ENCODE measurements around the gene ZFP36L1.
A peak's percentile ranks its signal among the peaks of the same experiment; 100 is the strongest.

ZFP36L1 gene, protein sequence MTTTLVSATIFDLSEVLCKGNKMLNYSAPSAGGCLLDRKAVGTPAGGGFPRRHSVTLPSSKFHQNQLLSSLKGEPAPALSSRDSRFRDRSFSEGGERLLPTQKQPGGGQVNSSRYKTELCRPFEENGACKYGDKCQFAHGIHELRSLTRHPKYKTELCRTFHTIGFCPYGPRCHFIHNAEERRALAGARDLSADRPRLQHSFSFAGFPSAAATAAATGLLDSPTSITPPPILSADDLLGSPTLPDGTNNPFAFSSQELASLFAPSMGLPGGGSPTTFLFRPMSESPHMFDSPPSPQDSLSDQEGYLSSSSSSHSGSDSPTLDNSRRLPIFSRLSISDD

DNA sequence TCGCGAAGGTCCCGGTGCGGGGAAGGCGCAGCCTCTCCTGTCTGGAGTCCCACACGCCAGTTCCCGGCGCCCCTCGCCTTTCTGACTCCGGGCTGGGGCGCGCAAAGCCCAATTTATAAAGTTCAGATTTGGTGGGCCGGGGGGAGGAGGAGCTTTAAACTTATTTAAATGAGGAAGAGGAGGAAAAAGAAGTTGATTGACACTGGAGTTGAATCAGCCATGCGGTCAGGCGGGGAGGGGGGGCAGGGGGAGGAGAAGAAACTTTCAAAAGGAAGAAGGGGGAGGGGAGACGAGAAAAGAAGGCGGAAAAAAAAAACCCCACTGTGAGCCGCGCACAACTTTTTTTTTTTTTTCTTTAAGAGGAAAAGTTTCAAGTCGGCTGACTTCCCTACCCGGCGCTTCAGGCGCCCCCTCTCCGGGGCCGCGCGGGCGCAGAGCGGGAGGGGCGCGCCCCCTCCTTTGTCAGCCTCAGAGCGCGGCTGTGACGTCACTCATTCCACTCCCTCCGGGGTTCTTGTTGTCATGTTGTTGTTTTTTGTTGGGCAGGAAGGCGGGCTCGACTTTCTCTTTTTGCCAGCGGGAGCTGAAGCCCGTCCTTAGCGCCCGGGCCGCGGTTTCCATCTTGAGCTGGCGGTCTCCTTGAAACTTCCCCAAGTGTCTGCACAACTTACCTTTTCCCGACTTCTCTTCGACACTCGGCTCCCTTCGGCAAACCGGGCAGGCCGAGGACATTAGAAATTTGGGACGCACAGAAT lies at the start of gene ZFP36L1:
Gene ZFP36L1 (minus strand): TSS at position 89 of the 755 bp plus-strand sequence. CDS start 129 bp downstream, outside the sequence.
- DNase-seq: peak; percentile 52

DNA sequence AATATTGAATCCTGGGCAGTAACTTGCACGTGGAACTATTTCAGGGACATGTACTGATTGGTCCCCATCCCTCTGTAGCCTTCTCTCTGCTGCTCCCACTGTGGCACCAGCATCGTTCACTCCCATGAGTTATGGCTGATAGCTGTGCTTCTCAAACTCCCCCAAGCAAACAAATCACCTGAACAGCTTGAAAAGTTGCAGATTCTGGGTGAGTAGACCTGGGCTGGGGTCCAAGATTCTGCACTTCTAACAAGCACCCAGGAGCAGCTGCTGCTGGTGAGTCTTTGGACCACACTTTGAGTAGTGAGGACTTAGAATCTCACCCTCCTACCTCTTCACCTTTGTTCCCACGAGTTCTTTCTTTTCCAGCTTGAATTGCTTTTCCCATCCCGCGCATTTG lies 49.4 kb upstream of the ZFP36L1 start:
- DNase-seq: no peak

DNA sequence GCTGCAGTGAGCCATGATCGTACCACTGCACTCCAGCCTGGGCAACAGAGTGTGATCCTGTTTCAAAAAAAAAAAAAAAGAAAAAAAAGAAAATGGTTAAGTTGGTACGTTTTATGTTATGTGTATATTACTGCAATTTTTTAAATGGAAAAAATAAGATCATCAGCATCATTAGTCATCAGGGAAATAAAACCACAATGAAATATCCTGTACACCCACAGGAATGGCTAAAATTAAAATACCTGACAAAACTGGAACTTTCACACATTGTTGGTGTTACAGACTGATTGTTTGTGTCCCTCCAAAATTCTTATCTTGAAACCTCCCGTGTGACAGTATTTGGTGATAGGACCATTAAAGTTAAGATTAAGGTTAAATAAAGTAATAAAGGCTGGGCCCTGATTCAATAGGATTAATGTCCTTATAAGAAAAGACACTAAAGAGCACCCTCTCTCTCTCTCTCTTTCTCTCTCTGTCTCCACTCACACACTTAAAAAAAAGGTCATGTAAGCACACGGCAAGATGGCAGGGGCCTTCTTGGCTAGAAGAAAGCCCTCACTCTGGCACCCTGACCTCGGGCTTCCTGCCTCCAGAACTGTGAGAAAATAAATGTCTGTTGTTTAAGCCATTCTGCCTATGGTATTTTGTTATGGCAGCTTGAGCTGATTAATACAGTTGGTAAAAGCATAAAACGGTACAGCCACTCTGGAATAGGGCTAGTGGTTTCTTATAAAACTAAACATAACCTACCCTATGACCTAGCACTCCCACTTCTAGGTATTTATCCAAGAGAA lies 48.3 kb upstream of the ZFP36L1 start:
- no peak for DNase-seq

DNA sequence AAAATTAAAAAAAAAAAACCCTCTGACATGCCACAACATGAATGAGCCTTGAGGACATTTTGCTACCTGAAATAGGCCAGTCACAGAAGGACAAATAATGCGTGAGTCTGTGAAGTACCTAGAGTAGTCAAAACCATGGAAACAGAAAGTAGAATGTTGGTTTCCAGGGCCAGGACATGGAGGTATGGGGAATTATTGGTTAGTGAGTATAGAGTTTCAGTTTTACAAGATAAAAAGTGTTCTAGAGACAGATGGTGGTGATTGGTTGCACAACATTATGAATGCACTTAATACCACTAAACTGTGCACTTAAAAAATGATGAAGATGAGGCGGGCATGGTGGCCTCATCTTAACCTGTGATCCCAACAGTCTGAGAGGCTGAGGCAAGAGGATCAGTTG lies 47.6 kb upstream of the ZFP36L1 start:
- no peak for DNase-seq

DNA sequence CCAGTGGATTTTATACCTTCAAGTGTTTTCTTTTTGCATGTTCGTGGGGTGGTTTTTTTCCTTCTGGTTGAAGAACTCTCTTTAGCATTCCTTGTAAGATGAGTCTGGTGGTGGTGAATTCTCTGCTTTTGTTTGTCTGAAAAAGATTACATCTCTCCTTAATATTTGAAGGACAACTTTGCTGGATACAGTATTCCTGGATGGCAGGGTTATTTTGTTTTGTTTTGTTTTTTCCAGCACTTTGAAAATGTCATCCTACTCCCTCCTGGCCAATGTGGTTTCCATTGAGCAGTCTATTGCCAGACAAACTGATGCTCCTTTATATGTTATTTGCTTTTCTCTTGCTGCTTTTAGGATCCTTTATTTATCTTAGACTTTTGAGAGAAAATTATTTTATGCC lies 43.2 kb upstream of the ZFP36L1 start:
- no peak for DNase-seq

DNA sequence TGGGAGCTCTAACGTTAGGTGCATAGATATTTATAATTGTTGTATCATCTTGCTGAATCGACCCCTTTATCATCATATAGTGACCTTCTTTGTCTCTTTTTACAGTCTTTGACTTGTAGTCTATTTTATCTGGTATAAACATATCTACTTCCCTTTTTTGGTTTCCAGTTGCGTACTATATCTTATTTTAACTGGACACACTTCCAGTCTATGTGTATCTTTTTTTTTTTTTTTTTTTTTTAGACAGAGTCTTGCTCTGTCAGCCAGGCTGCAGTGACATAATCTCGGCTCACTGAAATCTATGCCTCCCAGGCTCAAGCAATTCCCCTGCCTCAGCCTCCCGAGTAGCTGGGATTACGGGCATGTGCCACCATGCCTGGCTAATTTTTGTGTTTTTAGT lies 41.9 kb upstream of the ZFP36L1 start:
- no peak for DNase-seq

DNA sequence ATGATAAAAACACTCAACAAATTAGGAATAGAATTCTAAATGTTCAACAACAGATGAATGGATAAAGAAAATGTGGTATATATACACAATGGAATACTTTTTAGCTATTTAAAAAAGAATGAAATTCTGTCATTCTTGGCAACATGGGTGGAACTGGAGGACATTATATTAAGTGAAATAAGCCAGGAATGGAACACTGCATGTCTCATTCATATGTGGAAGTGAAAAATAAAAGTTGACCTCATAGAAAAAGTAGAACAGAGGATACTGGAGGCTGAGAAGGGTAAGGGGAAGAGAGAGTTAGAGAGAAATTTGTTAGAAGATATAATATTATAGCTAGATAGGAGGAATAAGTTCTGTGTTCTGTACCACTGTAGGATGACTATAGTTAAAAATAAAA lies 35.8 kb upstream of the ZFP36L1 start:
- no peak for DNase-seq

DNA sequence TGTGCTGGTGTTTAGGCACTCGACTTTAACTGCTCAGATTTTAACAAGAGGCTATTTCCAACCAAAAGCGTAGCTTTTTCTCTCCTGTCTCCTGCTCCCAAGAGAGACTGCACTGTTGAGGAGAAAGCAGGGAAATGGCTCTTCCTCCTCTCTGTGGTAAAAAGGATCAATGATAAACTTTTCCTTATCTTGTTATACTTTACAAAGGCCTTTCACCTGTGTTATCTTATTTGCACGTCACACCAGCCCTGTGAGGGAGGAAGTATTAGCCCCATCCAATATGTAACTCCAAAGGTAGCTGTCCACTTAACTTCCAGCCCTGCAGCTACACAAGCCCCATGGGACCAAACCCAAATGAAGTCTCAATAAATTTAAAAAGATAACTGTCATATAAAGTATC lies 32.9 kb upstream of the ZFP36L1 start:
- DNase-seq: no peak

DNA sequence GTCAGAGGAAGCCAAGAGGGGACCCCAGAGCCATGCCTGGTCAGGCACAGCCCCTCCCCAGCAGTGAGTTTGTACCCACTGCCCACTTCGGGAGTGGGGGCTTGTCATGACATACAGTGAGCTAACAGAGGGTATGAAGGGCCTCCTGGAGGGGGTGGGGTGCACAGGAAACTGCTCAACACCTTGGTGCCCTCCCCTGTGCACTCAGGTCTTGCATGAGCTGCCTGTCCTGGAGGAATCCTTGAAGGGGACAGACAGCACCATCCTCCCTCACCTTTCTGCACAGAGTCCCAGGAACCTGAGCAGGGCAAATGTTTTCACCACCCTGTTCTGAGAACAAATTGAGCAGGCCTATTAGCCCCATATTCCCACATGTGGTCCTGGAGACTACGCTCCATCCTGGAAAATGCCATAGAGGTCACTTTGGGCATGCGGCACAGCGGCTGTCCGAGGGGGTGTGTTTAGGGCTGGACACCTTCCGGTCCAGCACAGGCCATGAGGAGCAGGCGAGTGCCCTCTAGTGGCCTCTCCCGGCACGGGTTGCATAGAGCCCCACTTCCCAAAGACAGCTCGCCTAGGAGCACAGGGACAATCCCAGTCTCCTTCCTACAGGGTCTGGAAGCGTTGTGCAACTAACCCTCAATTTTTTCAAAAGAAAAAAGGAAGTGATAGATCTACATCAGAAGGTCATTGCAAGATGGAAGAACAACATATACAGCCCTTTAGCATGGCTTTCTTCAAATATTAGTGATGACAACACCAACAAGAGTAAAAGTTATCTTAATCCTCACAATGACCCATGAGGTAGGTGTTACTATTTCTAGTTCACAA lies 31.9 kb upstream of the ZFP36L1 start:
- DNase-seq: peak; percentile 9

DNA sequence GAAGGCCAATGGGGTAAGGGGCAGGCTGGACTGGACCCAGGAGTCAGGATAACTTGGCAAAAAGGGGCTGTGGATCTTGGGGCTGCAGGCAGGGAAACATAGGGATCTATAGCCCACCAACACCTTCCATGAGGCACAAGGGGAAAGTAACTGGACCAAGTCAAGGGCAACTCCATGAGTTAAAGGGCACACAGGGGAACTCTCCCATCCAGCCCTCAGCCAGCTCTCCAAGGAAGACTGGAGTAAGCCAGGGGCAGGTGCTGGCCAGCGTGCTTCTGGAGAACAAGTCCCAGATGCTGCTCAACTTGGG lies 31.3 kb upstream of the ZFP36L1 start:
- DNase-seq: no peak

DNA sequence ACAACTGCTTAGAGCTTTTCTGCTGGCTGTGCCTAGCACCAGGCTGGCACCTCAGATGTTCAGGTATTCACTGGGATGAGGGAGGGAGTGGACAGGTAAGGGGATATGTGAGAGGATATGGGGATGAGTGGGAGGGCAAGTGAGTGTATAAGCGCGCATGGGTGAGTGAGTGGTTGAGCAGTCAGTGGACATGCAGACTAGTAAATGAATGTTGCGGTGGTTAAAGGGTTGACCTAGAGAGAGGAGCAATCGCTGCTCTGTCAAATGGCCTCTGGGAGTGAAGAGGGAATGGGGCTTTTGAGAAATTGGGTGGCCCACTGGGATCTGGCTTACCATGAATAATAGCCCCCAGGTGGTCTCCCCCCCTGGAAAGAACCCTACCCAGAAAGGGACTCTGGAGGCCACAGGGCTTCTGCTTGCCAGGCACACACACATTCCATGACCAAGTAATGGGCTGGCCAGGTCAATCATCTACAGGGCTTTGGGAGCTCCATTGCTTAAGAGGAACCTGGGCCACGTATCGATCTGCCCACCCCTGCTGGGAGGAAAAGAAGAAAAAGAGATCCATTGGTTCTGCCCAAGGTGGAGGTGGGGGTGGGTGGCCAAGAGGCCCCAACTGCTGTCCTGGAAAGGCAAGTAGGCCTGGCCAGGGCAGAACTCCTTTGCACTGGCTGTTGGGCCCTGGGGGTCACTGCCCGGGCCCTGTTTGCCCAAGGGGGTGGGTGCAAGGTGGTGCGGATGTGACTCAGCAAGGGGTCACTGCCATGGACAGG lies 30.8 kb upstream of the ZFP36L1 start:
- DNase-seq: no peak

DNA sequence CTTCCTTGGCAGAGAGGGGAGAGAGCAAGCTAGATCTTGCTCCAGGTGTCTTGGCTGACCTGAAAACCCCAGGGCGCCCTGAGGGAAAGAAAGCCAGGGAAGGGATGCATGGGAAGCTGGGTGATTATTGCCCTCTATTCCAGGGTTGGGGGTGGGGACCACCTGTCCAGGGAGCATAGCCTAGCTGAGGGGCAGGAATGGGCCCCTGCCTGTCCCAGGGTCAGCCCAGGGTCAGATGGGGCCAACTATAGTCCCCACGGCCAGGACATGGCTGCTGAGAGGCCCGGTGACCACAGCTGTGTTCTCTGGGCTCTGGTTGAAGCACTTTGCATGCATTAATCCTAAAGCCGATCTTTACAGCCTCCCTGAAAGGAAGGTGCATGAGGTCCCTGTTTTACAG lies 30.1 kb upstream of the ZFP36L1 start:
- DNase-seq: no peak

DNA sequence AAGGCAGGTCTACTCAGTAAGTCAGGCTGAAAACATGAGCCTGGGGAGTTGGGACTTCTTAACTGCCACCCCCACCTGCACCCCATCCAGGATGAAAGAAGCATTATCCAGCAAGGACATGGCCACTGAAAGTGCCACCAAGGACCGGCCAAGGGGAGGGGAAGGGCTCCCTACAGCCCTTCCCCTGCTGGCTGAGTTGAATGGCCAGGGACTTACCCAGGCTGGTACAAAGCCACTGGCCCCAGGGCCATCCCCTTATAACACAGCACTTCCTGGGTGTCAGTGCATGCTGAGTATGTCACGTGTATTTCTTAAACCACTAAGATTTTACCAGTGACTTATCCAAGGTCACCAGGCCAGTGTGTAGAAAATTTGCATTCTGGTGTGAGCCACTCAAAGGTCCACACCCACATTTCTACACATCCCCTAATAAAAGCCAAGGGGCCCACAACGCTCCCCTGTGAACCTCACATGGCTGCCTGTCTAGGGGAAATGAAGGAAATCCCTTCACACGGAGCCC lies 29.3 kb upstream of the ZFP36L1 start:
- DNase-seq: no peak

DNA sequence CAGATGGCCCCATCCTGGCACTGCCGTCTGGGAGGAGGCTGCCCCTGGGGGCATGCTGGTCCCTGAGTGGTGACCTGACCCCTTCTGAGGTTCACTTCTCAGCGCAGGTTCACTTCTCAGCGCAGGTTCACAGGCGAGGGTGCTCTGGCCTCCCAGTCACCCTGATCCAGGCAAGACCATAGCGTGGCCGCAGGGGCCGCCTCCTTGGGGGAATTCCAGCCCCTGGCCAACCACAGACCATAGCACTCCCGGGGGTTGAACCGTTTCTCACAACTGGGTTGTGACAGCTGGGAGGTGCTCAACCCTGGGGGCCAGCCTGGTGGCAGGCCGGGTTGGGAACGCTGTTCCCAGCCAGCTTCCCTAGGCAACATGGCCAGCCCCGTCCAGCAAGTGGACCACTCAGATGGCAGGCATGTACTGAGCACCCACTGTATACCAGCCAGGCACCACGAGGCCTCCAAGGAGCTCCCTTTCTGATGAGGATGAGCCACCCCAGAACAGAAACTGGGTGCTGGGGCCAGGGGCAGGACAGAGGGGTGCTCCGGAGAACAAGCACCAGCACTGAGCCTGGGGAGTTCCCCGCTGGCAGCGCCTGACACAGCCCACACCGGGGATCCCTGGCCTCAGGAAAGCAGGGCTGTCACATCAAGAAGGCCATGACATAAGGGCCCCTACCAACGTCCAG lies 28.3 kb upstream of the ZFP36L1 start:
- DNase-seq: no peak

DNA sequence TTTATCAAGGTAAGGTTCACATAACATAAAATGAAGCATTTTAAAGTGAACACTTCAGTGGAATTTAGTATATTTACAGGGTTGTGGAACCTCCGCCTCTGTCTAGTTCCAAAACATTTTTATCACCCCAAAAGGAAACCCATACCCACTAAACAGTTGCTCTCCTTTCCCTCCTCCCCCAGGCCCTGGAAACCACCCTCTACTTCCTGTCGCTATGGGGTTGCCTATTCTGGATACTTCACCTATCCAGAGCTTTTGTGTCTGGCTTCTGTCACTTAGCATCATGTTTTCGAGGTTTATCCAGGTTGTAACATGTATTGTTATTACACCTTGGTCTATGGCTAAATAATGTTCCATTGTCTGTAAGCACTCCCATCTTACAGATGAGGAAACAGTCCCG lies 27.7 kb upstream of the ZFP36L1 start:
- DNase-seq: no peak

DNA sequence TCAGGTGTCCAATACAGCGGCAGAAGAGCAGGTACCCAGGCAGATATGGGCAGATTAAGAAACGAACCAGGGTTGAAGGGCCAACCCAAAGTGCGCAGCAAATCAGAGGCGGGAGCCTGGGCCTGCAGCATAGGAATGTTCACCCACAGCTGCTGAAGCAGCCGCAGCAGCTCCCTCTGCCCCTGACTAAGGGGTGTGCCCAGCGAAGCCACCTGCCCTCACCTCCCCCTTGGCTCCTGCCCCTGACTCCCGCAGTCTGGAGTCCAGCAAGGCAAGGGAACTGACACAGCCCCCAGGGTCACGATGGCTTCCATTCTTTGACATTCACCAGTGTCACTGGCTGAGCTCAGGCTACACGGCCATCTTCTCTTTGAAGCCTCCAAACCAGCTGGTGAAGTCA lies 27.3 kb upstream of the ZFP36L1 start:
- no peak for DNase-seq

DNA sequence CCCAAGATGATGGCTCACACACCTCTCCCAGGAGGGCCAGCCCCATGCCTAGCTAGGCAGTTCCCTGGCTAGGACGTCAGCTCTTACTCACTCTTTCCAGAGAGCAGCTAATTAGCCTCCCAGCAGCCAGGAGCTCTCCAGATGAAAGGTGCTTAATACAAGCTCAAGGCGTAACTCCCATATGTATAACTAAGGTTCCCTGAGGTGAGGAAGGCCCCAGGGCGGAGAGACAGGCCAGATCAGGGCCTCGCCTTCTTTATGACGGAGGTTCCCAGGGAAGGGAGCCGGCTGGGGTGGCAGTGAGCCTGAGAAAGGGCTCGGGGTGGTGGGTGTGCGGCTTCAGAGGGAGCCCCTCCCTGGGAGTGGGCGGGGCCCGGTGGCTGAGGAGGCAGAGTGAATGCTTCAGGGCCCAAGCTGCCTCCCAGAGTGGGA lies 26.4 kb upstream of the ZFP36L1 start:
- DNase-seq: no peak

DNA sequence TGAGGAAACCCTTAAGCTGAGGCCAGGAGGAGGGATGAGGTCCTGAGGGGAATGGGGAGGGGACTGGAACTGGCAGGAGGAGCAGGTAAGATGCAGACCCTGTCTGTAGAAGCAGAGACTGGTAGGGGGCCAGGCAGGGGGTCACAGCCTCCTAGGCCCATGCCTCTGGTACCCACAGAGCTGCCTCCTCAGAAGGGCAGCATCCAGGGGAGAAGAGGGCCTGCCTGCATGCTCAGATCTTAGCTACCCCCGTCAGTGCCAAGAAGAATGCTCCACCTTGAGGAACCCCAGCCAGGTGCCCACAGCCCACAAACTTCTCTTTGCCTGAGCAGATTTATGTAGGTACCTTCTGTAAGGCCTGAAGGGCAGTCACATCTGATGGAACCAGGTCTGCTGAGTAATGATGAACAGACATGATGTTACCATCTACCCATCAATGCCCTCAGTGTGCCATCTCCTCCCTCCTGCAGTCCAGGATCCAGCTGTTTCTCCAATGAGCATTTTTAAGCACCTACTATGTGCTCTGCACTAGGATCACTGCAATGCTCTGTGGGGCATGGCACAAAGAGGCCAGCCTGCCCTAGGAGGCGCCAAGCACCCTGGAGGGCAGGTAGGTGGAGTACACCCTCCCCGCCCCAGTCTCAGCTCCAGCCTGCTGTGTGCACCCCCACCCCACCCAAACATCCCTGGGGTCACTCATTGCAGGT lies 24.8 kb upstream of the ZFP36L1 start:
- no peak for DNase-seq

DNA sequence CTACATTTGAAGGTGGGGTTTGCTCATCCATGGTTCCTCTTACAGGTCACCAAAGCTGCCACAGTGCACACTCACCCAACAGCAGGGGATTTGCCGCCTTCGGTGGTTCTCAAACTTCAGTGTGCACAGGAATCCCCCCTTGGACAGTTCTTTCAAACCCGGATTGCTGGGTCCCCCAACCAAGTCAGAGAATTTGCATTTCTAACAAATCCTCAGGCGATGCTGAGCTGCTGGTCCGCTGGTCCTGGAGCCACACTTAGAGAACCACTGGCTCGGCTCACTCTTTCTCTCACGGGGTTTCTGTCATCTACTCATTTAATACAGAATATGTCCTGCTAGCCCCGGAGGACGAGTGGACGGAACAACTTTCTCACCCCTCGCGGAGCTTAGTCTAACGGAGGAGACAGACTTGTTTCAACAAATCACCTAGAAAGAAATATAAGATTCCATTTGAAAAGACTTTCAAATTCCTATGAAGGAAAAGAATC lies 24.1 kb upstream of the ZFP36L1 start:
- no peak for DNase-seq

DNA sequence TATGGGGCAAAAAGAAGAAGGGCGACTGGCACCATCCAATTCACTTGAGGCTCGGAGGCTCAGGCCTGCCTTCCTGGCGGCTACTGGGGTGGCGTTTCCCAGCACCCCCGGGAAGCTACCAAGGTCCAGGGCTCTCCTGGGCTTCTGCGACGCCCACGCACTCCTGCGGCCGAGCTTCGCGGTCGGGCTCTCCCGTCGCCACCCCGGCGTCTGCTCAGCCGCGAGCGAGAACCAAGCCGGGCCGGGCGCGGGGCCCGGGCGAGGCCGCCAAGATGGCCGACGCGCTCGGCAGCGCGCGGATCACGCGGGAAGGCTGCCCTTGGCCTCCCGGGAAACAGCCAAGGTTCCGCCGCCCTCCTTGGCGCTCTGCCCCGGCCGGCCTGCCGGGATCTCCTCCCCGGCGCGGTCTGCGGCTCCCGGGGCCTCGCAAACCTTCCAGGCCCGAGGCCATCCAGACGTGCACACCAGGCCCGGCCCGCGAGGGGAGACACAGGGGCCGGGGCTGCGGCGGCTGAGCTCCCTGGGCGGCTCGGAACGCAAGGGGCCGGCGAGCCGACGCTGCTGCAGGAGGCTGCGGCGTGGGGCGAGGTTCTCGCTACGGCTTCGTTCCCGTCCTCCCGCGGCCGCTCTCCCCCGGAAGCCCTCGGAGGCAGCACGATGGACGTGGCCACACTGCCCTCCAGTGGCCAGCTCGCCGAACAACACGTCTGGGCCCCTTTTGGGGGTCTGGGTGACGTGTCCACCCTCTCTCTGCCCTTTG lies 23.5 kb upstream of the ZFP36L1 start:
- DNase-seq: peak; percentile 74

Measured in NCI-H510A (cell line).